ENCODE data around the gene HERPUD1.

The HERPUD1 gene

GRCh38 chr16:56936491-56936890 lies 4.5 kb downstream of the HERPUD1 start:
- H3K27me3 ChIP-seq (ENCODE audit: insufficient read depth, poor library complexity, severe bottlenecking), result no peaks in the 10 kb centered on the region
- H3K27ac ChIP-seq (replicated peaks), result no peak overlapping the region
- DNase-seq (ENCODE audit: low read depth in 1 of 2, low spot score in 1 of 2), result no peak
- no peak overlapping the region for H3K4me3 ChIP-seq (replicated peaks; ENCODE audit: insufficient read depth, low read length)
- TF ChIP-seq SPI1 (IDR thresholded peaks at IDR 0.05; ENCODE audit: borderline replicate concordance, low read depth), result no peak
- TF ChIP-seq GABPA (IDR thresholded peaks at IDR 0.05; ENCODE audit: low read depth), result no peak
- no peak for TF ChIP-seq CTCF (IDR thresholded peaks at IDR 0.05; ENCODE audit: insufficient read depth, low read length)

DNA sequence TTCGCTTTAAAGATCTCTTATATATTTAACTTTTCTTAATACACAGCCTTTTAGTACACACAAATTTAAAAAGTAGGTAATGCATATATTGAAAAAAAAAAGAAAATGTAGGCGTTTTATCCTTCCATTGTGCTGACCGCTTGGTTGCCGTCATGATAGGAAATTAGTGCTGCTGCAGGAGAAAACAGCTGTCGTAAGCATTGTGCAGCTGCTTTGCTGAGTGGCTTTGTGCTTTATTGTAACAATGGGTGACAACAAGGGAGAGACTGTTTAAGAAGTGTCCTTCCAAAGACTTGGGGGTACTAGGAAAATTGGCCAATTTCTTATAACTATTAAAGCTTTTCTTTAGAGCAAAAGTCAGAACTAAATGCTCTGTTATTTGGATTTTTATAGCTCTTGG lies 5.0 kb downstream of the HERPUD1 start:
- H3K27ac ChIP-seq (replicated peaks), result no peak overlapping the region
- DNase-seq (ENCODE audit: low read depth in 1 of 2, low spot score in 1 of 2), result no peak
- no peak overlapping the region for H3K4me3 ChIP-seq (replicated peaks; ENCODE audit: insufficient read depth, low read length)
- TF ChIP-seq SPI1 (IDR thresholded peaks at IDR 0.05; ENCODE audit: borderline replicate concordance, low read depth) (no peak), GABPA (IDR thresholded peaks at IDR 0.05; ENCODE audit: low read depth) (no peak), REST (IDR thresholded peaks at IDR 0.05; ENCODE audit: insufficient replicate concordance, low read depth) (no peak), CTCF (IDR thresholded peaks at IDR 0.05; ENCODE audit: insufficient read depth, low read length) (no peak), POLR2AphosphoS5 (IDR thresholded peaks at IDR 0.05; ENCODE audit: low read depth) (no peak)
- no peaks in the 10 kb centered on the region for H3K27me3 ChIP-seq (ENCODE audit: insufficient read depth, poor library complexity, severe bottlenecking)

- H3K4me3 ChIP-seq (replicated peaks; ENCODE audit: insufficient read depth, low read length), result no peak overlapping the region
- DNase-seq (ENCODE audit: low read depth in 1 of 2, low spot score in 1 of 2), result no peak
- no peak overlapping the region for H3K27ac ChIP-seq (replicated peaks)
- TF ChIP-seq REST (IDR thresholded peaks at IDR 0.05; ENCODE audit: insufficient replicate concordance, low read depth) (no peak), SPI1 (IDR thresholded peaks at IDR 0.05; ENCODE audit: borderline replicate concordance, low read depth) (no peak), CTCF (IDR thresholded peaks at IDR 0.05; ENCODE audit: insufficient read depth, low read length) (no peak), GABPA (IDR thresholded peaks at IDR 0.05; ENCODE audit: low read depth) (no peak), POLR2AphosphoS5 (IDR thresholded peaks at IDR 0.05; ENCODE audit: low read depth) (no peak; the same call in 1 of the 2 replicates)
- H3K27me3 ChIP-seq (ENCODE audit: insufficient read depth, poor library complexity, severe bottlenecking), result no peaks in the 10 kb centered on the region
These were observed 6.9 kb downstream of the HERPUD1 start for GRCh38 chr16:56938664-56939513.

Data from HL-60 (cell line).